ENCODE measurements around the gene PCBP3. TPM values are rescaled to one million over a fixed set of nuclear protein-coding genes. Genes with fewer than 3 reads are reported as not detected.

Gene PCBP3
- total and polyA plus RNA-seq, 2 donors from 2014 or later, result 2.3 to 5.4 TPM

- no peaks in the 10 kb centered on the region for H3K9me3 ChIP-seq (ENCODE audit: control insufficient read depth in 2 of 3, insufficient read depth in 1 of 3, low read length in 3 of 3)
- no peak overlapping the region for H3K4me3 ChIP-seq (ENCODE audit: low read length in 3 of 3)
- H3K36me3 ChIP-seq (ENCODE audit: control insufficient read depth in 2 of 3, insufficient read depth in 3 of 3, low read length in 3 of 3), result no peaks in the 10 kb centered on the region
- no peak overlapping the region for H3K27ac ChIP-seq (ENCODE audit: low read depth in 2 of 2, low read length in 2 of 2)
- FAIRE-seq, result no peak
- H3K9ac ChIP-seq (ENCODE audit: low read length in 3 of 3), result no peak overlapping the region
- no peaks in the 10 kb centered on the region for H3K4me1 ChIP-seq (ENCODE audit: control insufficient read depth in 2 of 3, insufficient read depth in 2 of 3, low read depth in 1 of 3, low read length in 3 of 3)
- intact Hi-C loops (cut with DNase I), result no loop called here
- no peak for DNase-seq
- H3K27me3 ChIP-seq (ENCODE audit: control insufficient read depth, insufficient read depth, low read length), result no peaks in the 10 kb centered on the region
- TF ChIP-seq CTCF (IDR thresholded peaks at IDR 0.05; ENCODE audit: borderline replicate concordance, extremely low read depth, insufficient read depth), result no peak
Observed at GRCh38 chr21:45834821-45835293, 191.3 kb downstream of the PCBP3 start.

- intact Hi-C loops (cut with DNase I), result no loop called here
- Histone ChIP-seq H3K27me3 (ENCODE audit: control insufficient read depth, insufficient read depth, low read length) (no peaks in the 10 kb centered on the region), H3K27ac (ENCODE audit: low read depth in 2 of 2, low read length in 2 of 2) (no peak overlapping the region), H3K9me3 (ENCODE audit: control insufficient read depth in 2 of 3, insufficient read depth in 1 of 3, low read length in 3 of 3) (peaks cover 0 to 2% (median 0%) of the 10 kb centered on the region in 3 donors), H3K36me3 (ENCODE audit: control insufficient read depth in 2 of 3, insufficient read depth in 3 of 3, low read length in 3 of 3) (no peaks in the 10 kb centered on the region), H3K9ac (ENCODE audit: low read length in 3 of 3) (no peak overlapping the region), H3K4me1 (ENCODE audit: control insufficient read depth in 2 of 3, insufficient read depth in 2 of 3, low read depth in 1 of 3, low read length in 3 of 3) (no peaks in the 10 kb centered on the region), H3K4me3 (ENCODE audit: low read length in 3 of 3) (no peak overlapping the region)
- DNase-seq (peak in 2 of 5 donors; percentile 5 to 48), FAIRE-seq (no peak)
- no peak for TF ChIP-seq CTCF (IDR thresholded peaks at IDR 0.05; ENCODE audit: borderline replicate concordance, extremely low read depth, insufficient read depth)
Observed at GRCh38 chr21:45835301-45836267, 192.1 kb downstream of the PCBP3 start.

GRCh38 chr21:45836268-45836655 lies 192.7 kb downstream of the PCBP3 start:
- intact Hi-C loops (cut with DNase I), result no loop called here
- Histone ChIP-seq H3K27me3 (ENCODE audit: control insufficient read depth, insufficient read depth, low read length) (no peaks in the 10 kb centered on the region), H3K27ac (ENCODE audit: low read depth in 2 of 2, low read length in 2 of 2) (no peak overlapping the region), H3K9me3 (ENCODE audit: control insufficient read depth in 2 of 3, insufficient read depth in 1 of 3, low read length in 3 of 3) (peaks cover 3 to 8% (median 4%) of the 10 kb centered on the region in 3 donors), H3K36me3 (ENCODE audit: control insufficient read depth in 2 of 3, insufficient read depth in 3 of 3, low read length in 3 of 3) (no peaks in the 10 kb centered on the region), H3K4me3 (ENCODE audit: low read length in 3 of 3) (no peak overlapping the region), H3K4me1 (ENCODE audit: control insufficient read depth in 2 of 3, insufficient read depth in 2 of 3, low read depth in 1 of 3, low read length in 3 of 3) (no peaks in the 10 kb centered on the region), H3K9ac (ENCODE audit: low read length in 3 of 3) (no peak overlapping the region)
- TF ChIP-seq CTCF (IDR thresholded peaks at IDR 0.05; ENCODE audit: borderline replicate concordance, extremely low read depth, insufficient read depth), result no peak
- FAIRE-seq (no peak), DNase-seq (peak; percentile 57 to 67 (median 64))

Measured in kidney (tissue), 14 donors.